HG03442 (cell line): ENCODE results near the gene ZDHHC6.
"Not testable (repeated sequence)": the region's sequence is repeated elsewhere in the genome, so short reads cannot be mapped to it uniquely, and the experiment has no call there.

Source experiments
- ATAC-seq: cut with Tn5 transposase; IDR thresholded peaks from one replicate; pipeline ENCODE4 v1.9.1; 2021; ENCODE audit warnings: mild to moderate bottlenecking, moderate library complexity; ENCODE audit not compliant: unreplicated experiment

Gene ZDHHC6

GRCh38 chr10:112446055-112446854, 459 bp downstream of the ZDHHC6 start:
- ATAC-seq, result no peak

GRCh38 chr10:112442063-112442462, 4.7 kb downstream of the ZDHHC6 start:
- no peak for ATAC-seq

GRCh38 chr10:112441520-112441919, 5.2 kb downstream of the ZDHHC6 start:
- ATAC-seq, result no peak

DNA sequence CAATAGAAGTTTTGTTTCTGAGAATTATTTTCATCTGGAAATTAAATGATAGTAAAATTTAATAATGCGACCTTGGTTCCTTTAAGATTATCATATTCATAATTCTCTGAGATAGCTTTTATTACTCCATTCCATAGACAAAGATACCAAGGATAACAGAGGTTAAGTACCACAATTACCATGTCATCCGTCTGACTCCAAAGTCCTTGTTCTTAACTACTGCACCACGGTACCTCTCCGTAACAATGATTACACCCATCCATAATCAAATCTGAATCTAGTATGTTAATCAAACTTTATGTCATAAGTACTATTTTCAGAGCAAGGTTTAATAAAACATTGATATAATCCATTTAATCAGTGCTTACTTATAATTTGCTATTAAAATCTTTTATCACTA, 8.4 kb downstream of the ZDHHC6 start:
- ATAC-seq, result no peak

GRCh38 chr10:112434988-112435619, 11.6 kb downstream of the ZDHHC6 start:
- no peak for ATAC-seq

- no peak for ATAC-seq
Observed at GRCh38 chr10:112433136-112433535, 13.6 kb downstream of the ZDHHC6 start.

GRCh38 chr10:112429654-112430230, 17.0 kb downstream of the ZDHHC6 start:
- ATAC-seq, result no peak

GRCh38 chr10:112429147-112429546, 17.6 kb downstream of the ZDHHC6 start:
- ATAC-seq, result no peak

- ATAC-seq, result no peak
Observed at GRCh38 chr10:112426111-112426510, 20.6 kb downstream of the ZDHHC6 start.

DNA sequence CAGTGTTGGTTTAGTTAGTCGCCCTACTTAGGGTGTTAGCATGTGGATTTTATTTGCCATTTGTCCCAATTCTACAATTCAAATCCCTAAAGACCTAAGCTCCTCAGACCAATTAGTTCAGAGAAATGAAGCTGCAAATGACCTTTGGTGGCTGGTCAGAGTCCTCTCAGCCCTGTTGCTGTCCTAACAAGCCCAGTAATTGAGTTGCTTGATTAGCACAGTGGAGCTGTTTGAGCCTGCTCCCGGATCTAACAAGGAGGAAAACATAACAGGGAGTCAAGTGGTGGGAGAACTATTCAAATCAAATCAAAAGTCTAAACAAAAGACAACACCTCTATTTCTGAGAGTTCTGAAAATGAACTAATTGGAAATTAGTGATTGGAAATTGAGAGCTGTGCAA, 22.1 kb downstream of the ZDHHC6 start:
- no peak for ATAC-seq

DNA sequence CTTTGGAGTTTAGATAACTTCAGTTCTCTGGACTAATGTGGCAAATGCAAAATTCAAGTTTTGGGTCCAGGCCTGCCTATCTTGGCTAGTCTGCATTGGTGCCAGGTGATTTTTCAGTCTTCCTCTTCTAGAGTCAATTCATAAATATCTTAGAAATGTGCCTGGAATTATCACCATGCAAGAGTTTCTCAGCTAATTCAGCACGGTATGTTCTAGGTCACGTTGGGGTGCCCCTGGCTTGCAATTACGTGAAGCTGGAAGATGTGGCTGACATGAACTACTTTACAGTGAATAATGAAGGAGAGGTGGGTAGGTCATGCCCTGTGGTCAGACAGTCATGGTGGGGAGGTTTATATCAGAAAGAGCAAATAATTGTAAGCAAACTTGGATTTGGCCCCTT, 25.0 kb downstream of the ZDHHC6 start:
- ATAC-seq, result no peak

DNA sequence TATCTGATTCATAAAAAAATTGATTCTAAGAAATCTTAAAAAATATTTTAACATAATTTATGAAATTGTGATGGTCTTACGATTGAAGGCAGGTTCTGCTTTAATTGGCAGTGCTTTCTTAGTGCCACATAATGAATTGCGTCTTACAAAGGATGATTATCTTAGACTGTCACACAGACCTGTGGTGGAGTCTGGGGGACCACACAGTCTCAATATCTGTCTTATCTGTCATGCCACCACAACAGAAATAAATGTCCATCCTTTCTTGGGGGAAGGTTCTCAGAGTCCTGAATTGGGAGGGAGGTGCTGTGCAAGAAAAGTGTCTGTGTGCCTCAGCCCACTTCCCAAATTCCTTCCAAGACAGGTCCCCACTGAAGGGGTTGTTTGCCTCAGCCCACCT, 34.0 kb downstream of the ZDHHC6 start:
- no peak for ATAC-seq

GRCh38 chr10:112409755-112410154, 37.0 kb downstream of the ZDHHC6 start:
- no peak for ATAC-seq

- ATAC-seq, result no peak
Observed at GRCh38 chr10:112409299-112409698, 37.4 kb downstream of the ZDHHC6 start.

DNA sequence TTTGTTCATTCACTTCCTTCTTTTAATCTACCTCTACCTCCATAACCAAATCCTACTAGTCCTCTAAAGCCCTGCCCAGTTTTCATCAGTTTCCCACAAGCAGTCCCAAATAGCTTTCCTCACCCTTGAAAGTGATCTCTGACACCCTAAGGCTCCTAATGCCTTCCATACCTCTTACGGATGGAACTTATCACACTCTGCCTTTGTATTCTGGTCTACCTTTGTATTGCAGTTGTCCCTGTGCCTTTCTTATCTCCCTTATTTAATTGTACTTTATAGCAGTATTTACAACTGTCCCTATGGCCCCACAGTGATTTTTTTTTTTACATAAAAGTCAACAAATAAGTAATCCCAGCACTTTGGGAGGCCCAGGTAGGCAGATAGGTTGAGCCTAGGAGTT, 39.0 kb downstream of the ZDHHC6 start:
- no peak for ATAC-seq

GRCh38 chr10:112406806-112407205, 39.9 kb downstream of the ZDHHC6 start:
- ATAC-seq, result not testable (repeated sequence)

DNA sequence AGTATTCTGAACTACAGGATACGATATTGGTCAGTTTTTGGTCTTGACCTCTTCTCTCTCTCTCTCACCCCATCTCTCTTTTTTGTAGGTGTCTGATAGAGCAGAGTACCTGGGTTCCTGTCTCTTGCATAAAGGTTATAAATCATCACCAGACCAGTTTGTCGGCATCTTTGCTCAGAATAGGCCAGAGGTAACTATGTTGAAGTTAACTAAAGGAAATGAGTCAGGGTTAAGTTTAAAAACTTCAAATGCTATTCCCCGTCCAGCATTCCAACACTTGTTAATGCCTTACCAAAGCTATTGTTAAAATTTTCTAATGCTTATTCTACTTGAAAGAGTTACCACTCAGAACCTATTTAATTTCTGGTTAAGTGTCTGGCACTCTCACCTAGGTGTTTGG, 42.1 kb downstream of the ZDHHC6 start:
- ATAC-seq, result no peak

GRCh38 chr10:112402917-112403316, 43.8 kb downstream of the ZDHHC6 start:
- ATAC-seq, result no peak

DNA sequence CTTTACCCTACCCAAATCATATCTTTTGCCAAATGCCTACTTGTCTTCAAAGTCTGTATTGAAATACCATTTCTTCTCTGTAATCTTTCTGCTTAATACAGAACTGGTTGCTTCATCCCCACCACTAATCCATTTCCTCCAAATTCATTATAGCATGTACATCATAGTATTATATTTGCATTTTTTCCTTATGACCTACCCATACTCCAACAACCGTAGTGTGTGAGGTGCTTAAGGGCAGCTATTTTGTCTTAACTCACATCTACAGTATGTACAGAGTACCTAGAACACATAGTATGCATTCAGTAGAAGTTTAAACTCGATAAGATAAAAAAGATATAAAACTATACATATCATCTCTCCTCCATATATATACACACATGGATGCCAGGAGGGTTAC, 49.1 kb downstream of the ZDHHC6 start:
- ATAC-seq, result no peak

DNA sequence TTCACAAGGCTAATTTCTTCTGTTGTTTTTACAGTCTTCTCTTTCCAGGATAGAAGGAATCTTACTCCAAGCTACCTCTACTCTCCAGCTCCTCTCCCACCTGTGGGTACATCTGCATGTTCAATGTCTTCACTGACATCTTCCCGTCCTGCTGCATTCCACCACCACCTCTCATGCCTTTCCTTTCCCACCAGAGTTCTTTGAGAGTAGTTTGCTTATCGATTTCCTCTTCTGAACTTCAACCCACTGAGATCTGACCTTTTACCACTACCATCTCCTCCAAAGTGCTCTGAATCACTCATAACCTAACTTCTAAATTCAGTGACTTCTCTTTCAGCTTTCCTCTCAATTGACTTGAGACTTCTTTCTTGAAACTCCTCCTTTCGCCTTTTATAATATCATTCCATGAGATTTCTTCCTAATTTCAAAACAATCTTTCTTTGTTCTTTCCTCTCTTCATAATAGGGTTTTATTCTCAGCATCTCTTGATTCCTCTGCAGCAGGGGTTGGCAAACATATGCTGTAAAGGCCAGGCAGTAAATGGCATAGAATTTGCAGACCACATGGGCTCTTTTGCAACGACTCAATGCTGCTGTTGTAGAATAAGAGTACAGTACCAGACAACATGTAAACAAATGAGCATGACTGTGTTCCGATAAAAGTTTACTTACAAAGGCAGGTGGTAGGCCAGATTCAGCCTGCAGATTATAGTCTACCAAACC, 50.7 kb downstream of the ZDHHC6 start:
- ATAC-seq, result no peak

- no peak for ATAC-seq
Observed at GRCh38 chr10:112394475-112394875, 52.2 kb downstream of the ZDHHC6 start.

DNA sequence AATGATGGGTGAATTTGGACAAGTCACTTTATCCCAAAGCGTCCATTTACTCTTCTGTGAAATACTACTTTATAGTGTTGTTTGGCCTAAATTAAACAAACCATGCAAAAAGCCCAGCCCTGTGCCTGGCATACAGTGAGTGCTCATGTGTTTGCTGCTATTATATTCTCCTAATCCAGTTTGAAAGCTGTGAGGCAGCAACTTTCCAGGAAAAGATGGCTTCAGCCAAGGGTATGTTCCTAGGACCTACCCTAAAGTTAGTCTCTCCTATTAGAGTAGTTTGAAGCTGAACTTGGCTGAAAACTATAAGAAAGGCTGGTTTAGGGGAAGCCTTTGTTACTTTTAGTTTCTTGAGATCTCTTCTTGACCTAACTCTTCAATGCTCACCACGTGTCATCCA, 52.9 kb downstream of the ZDHHC6 start:
- ATAC-seq, result no peak
